HG02588 (cell line): Measurements from ENCODE around the gene CYGB.

Experiments
- ATAC-seq: cut with Tn5 transposase; IDR thresholded peaks from one replicate; pipeline ENCODE4 v1.9.1; 2021; ENCODE audit warnings: mild to moderate bottlenecking, moderate library complexity; ENCODE audit not compliant: unreplicated experiment

CYGB gene

GRCh38 chr17:76501827-76502307 lies 35.6 kb downstream of the CYGB start:
- no peak for ATAC-seq

- ATAC-seq = peak; percentile 64
Observed at GRCh38 chr17:76501018-76501826, 36.3 kb downstream of the CYGB start, which contains the start of gene RHBDF2. Gene RHBDF2, minus strand, starts transcription at chr17:76501423. Its CDS starts 19,899 bp downstream, at chr17:76481524.

DNA sequence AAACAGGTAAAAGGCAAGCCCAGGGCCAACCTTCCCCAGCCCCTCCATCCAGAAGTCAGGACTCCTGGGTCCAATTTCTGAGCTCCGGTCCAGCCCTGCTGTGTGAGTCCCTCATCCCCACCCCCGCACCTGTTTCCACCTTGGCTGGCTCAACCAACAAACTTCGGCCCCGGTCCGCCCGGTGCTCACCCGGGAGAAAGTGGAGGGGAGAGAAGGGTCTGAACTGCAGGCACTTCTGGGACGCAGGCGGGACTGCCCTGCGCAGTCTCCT lies 36.8 kb downstream of the CYGB start:
- no peak for ATAC-seq

DNA sequence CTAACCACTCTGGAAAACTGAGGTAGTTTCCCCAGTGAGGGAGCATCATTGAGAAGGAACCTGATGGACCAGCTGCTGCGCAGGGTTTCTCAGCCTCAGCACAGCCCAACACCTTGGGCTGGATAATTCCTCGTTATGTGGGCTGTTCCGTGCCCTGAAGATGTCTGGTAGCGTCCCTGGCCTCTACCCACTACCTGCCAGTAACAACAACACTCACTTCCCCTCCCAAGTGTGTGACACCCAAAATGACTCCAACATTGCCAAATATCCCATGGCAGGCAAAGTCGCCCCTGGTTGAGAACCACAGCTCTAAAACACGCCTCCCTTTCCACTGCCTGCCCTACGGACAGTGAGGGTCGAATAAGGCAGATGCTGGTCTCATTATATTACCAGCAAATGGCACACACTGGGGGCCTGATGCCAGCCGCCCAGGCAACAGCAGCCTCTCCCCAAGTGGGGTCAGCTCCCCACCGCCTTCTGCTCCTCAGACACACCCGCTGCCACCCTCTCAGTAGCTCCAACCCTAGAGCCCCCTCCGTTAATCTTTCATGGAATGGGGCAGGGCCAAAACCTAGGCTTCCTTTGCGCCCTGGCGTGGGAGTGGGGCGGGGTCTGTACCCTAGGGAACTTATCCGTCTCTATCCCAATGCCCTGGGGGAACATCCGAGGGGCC lies 37.3 kb downstream of the CYGB start:
- ATAC-seq = no peak

- no peak for ATAC-seq
Observed at GRCh38 chr17:76499267-76499667, 38.2 kb downstream of the CYGB start.

DNA sequence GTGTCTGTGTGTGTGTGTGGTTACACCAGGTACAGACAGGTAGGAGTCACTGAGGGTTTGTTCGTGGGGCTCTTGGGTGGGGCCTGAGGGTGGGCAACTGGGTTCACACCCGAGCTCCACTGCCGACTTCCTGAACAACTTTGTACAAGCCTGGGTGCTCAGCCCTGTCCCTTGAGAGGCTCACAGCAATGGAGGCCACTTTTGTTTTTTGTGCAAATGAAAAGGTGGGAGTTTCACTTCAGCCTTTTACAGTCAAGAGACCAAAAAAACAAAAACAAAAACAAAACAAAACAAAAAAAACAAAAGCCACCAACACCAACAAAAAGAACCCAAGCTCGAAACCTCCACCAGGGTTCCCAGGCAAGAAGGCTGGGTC lies 38.6 kb downstream of the CYGB start:
- no peak for ATAC-seq

- ATAC-seq = no peak
Observed at GRCh38 chr17:76497979-76498875, 39.3 kb downstream of the CYGB start.

DNA sequence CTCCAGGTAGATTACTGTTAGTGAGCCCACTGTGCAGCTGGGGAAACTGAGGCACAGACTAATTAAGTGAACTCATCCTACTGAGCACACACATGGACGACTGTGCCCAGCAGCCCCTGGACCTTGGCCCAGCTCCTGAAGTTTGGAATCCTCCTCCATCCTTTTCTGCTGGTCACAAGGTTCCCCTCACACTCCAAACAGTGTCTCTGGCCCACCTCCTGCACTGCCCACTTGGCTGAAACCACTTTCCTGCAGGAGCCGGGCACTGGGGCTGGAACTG lies 39.9 kb downstream of the CYGB start:
- no peak for ATAC-seq

DNA sequence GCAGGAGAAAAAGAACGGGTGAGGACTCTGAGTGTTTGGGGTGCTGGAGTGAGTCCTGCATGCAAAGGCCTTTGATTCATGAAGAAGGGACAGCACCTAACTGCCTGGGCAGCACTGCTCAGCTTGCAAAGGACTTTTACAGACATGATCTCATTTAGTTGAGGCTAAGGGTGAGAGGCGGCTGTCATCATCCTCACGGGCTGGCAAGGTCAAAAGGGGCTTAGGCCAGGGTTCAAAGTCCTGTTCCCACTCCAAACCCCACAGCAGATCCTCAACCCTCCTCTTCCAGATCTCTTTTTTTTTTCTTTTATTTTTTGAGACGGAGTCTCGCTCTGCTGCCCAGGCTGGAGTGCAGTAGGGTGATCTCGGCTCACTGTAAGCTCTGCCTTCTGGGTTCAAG lies 41.0 kb downstream of the CYGB start:
- no peak for ATAC-seq

DNA sequence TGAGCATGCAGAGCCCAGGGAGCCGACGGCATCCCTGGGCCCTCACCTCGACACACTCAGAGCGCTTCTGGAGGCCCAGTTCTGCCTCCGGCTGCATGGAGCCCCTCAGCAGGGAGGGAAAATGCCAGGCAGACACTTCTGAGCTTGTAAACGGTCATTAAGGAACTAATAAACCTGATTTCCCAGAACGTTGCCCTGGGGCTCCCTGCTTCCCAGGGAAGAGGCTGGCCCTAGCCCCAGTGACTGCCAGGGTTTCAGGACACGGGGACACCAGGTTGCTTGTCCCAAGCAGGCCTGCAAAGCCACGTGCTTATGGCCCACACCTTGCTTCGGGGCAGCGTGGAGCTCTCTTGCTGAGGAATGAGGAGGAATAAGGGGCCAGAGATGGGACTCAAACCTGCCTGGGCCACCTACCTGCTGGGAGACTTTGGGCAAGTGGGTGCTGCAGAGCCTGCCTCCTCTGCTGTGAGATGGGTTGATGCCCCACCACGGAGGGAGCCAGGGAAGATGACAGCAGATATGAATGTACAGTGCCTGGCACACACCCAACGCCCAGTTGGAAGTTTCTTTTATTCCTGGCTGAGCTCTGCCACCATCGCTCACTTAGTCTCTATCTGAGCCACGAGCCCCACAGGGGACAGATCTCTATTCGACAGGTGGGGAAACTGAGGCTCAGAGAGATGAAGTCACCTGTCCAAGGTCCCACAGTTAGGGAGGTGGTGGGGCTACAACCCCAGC lies 41.7 kb downstream of the CYGB start:
- no peak for ATAC-seq

GRCh38 chr17:76493505-76494167 lies 43.9 kb downstream of the CYGB start:
- ATAC-seq = no peak

GRCh38 chr17:76492989-76493501 lies 44.5 kb downstream of the CYGB start:
- peak; percentile 37 for ATAC-seq

- peak; percentile 38 for ATAC-seq
Observed at GRCh38 chr17:76492123-76492988, 45.2 kb downstream of the CYGB start.

GRCh38 chr17:76491271-76492122 lies 46.0 kb downstream of the CYGB start:
- ATAC-seq = no peak

GRCh38 chr17:76490112-76490710 lies 47.3 kb downstream of the CYGB start:
- ATAC-seq = no peak

- no peak for ATAC-seq
Observed at GRCh38 chr17:76487451-76488192, 49.9 kb downstream of the CYGB start.

GRCh38 chr17:76485569-76485968 lies 51.9 kb downstream of the CYGB start:
- ATAC-seq = no peak
